ENCODE results near the gene DOCK2.

DNA sequence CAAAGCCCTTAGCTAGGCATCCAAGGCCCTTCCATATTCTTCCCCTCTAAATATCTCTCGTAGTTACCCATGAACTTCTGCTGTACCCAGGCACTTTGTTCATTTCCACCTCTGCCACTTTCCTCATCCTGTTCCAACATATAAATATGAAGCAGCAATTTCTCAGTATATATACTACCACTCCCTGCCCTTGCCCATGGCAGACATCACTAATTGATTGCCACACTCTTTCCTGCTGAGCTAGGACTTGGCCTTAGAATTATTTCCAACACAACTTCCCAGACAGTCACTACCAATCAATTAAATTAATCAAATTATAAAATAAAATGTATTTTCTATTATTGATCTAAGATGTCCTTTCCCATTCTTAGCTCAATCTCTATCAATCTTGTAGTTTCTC lies 334.7 kb downstream of the DOCK2 start:
- TF ChIP-seq, protein P1, sequence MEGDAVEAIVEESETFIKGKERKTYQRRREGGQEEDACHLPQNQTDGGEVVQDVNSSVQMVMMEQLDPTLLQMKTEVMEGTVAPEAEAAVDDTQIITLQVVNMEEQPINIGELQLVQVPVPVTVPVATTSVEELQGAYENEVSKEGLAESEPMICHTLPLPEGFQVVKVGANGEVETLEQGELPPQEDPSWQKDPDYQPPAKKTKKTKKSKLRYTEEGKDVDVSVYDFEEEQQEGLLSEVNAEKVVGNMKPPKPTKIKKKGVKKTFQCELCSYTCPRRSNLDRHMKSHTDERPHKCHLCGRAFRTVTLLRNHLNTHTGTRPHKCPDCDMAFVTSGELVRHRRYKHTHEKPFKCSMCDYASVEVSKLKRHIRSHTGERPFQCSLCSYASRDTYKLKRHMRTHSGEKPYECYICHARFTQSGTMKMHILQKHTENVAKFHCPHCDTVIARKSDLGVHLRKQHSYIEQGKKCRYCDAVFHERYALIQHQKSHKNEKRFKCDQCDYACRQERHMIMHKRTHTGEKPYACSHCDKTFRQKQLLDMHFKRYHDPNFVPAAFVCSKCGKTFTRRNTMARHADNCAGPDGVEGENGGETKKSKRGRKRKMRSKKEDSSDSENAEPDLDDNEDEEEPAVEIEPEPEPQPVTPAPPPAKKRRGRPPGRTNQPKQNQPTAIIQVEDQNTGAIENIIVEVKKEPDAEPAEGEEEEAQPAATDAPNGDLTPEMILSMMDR (IDR thresholded peaks at IDR 0.05) = no peak
- no peak for TF ChIP-seq POLR2AphosphoS5 (IDR thresholded peaks at IDR 0.05)
